Fibroblast of skin of right quadriceps (primary cell): ENCODE measurements around the gene CYREN.
"Not testable (repeated sequence)": the region's sequence is repeated elsewhere in the genome, so short reads cannot be mapped to it uniquely, and the experiment has no call there.

Experiments
- DNase-seq: peaks from one replicate; pipeline ENCODE4 v3.0.0-alpha.2; 2013

Gene CYREN

DNA sequence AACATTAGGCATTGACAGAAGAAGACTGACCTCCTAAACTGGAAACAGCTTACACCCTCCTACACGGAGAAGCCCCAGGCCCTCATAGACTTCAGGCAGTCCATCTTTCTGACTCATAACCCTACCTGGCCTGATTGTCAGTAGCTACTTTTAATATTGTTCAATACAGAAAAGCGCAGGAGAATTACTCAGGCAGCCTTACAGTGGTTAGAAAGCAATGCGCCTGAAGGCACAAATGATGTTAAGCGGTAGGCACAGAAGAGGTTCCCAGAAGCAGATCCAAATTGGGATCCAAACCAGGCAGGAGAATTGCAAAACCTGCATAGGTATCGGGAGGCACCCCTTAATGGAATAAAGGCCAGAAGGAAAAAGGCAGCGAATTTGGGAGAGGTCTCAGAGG is 5.4 kb upstream of the CYREN start:
- DNase-seq: no peak

DNA sequence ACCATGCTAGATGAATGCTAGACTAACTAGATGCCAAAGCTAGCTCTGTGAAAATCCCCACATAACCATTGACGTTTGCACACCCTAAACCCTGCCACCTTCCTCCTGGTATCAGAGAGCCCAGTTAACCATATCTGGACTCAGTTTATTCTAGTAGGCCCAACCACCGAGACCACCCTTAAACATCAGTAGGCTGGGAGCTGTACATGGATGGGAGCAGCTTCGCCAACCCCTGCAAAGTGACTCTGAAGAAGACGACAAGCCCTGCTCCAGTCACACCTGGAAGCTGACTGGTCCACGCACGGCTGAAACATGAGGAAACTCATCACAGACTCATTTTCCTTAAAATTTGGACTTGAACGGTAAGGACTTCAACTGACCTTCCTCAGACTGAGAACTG is 4.4 kb upstream of the CYREN start:
- no peak for DNase-seq

DNA sequence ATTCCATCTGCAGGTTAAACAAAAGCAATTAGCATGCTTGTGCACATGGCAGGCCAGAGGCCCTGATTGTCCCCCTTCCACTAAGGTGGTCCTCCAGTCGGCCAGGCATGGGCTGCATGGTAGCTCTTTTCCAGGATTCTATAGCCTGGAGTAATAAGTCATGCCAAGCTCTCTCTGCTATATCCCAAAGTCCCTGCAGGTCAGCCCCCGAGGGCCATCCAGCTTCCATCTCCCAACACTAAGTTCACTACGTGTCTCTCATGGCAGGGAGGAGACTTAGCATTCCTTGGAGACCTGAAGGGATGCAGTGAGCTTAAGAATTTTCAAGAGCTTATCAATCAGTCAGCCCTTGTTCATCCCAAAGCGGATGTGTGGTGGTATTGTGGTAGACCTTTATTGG is 3.4 kb upstream of the CYREN start:
- not testable (repeated sequence) for DNase-seq

DNA sequence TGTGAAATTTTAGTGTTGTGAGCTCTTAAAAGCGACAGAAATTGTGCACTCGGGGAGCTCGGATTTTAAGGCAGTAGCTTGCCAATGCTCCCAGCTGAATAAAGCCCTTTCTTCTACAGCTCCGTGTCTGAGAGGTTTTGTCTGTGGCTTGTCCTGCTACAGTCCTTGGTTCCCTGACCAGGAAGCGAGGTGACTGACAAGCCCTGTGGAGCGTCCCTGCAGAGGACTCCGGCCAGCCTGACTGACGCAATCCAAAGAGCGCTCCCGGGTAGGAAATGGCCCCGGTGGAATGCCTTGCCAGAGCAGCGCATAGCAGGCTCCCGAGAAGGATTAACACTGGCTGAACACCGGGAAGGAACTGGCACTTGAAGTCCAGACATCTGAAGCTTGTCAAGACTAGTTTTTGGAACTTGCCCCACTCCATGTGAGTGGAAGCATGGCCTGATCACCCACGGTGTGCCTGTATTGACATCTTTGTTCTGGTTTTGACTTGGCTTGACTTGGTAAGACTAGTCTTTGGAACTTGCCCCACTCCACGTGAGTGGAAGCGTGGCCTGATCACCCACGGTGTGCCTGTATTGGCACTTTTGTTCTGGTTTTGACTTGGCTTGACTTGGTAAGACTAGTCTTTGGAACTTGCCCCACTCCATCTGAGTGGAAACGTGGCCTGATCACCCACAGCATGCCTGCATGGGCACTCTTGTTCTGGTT is 1.2 kb upstream of the CYREN start:
- DNase-seq: not testable (repeated sequence)

- DNase-seq: not testable (repeated sequence)
These were observed 533 bp upstream of the CYREN start for GRCh38 chr7:135170998-135171481.

DNA sequence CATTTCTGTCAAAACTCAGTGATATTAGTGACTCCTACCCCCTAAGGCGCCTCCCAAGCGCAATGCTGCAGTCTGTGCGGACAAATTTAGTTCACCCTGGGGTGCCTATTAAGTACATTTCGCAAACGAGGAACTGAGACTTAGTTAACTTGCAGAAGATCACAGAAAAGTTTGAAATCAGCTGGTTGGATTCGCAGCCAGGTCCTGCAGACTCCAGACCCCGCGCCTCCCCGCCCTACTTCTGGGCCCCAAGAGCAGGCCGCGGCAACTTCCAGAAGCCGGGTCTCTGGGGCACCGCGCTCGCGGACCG is 588 bp downstream of the CYREN start:
- no peak for DNase-seq

GRCh38 chr7:135169141-135169963 is 1.2 kb downstream of the CYREN start:
- peak; percentile 31 for DNase-seq

- DNase-seq: no peak
These were observed 1.9 kb downstream of the CYREN start for GRCh38 chr7:135168489-135169140.

GRCh38 chr7:135168001-135168400 is 2.5 kb downstream of the CYREN start:
- no peak for DNase-seq

DNA sequence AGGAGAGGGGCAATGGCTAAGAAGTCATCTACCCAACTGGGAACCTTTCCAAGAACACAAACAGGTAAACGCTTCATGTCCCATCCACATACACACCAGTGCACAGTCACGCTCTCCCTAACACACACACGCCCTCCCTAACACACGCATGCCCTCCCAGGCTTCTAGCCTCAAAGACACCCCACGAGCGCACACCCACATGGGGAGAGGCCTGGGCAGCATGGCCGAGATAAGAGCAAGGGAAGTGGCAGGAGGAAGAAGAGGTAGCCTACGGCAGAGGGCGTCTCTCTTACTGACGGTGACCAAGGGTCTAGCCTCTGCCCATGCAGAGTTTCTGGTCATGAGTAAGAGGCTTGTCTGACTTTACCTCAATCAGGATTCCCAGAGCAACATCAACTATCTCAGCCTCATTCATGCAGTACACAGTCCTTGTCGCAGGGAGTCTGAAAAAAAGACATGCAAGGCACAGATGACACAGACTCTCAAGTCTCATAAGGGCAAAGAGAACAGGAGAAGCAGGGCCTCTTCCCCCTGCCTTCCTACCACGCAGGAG is 3.1 kb downstream of the CYREN start:
- no peak for DNase-seq

DNA sequence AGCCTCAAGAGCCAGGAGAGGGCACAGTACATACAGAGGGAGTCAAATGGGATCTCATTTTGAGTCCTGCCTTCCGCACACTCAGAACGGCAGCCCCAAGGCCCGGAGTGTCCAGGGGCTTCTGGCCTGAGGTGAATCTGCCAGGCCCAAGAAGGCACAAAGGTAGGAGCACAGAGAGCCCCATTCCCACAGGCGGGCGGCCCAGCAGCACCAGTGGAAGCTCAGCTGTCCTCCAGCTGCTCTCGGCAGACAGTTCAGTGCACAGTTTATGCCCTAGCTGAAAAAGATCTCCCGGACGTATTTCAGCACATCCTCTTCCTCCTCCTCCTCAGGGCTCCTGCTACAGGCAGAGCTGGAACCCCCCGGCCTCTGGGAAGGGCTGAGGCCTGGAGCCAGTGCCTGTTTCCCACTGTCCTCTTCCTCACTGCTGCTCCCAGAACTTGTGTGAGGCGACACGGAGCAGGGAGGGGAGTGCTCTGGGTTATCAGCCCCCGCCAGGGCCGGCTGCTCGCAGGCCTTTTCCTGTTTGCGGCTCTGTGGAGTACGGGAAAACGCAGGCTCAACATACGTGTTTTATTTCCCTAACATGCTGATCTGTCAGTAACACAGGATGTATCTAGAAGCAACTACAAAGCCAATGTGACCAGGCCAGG is 4.0 kb downstream of the CYREN start:
- no peak for DNase-seq

GRCh38 chr7:135165862-135166261 is 4.6 kb downstream of the CYREN start:
- DNase-seq: no peak

GRCh38 chr7:135164357-135165061 is 6.0 kb downstream of the CYREN start:
- DNase-seq: no peak

DNA sequence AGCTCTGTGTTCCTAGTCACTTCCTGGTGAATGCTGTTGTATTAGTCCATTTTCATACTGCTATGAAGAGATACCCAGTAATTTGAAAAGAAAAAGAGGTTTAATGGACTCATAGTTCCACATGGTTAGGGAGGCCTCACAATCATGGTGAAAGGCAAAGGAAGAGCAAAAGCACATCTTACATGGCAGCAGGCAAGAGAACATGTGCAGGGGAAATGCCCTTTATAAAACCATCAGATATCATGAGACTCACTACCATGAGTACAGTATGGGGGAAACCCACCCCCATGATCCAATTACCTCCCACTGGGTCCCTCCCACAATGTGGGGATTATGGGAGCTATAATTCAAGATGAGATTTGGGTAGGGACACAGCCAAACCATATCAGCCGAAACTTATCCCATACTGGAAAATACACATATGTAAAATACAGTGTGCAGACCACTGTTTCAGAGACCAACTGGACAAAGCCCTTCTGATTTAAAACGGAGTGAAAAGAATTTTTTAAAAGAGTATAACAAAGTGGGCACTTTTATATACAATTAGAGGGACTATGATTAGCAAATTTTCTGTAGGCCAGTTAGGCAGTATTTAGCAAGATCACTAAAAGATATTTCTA is 8.0 kb downstream of the CYREN start:
- no peak for DNase-seq

DNA sequence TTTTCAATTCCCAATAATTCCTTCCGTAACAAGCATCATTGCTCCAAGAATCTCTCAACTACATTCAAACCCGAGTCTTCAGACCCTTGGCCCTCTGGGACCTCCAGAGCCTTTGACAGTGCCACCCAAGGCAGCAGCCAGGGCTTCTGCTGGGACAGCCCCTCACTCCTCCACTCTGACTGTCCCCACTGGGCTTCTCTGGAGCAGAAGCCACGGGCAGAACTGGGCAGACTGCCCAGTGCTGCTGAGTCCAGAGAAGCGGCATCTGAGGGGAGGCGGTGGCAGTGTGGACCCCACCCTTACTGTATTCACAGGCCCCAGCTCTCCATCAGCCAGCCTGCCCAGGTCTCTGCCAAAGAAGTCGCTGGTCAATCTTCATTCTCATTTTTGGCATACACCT is 8.8 kb downstream of the CYREN start:
- no peak for DNase-seq

- no peak for DNase-seq
These were observed 9.5 kb downstream of the CYREN start for GRCh38 chr7:135160858-135161653.

DNA sequence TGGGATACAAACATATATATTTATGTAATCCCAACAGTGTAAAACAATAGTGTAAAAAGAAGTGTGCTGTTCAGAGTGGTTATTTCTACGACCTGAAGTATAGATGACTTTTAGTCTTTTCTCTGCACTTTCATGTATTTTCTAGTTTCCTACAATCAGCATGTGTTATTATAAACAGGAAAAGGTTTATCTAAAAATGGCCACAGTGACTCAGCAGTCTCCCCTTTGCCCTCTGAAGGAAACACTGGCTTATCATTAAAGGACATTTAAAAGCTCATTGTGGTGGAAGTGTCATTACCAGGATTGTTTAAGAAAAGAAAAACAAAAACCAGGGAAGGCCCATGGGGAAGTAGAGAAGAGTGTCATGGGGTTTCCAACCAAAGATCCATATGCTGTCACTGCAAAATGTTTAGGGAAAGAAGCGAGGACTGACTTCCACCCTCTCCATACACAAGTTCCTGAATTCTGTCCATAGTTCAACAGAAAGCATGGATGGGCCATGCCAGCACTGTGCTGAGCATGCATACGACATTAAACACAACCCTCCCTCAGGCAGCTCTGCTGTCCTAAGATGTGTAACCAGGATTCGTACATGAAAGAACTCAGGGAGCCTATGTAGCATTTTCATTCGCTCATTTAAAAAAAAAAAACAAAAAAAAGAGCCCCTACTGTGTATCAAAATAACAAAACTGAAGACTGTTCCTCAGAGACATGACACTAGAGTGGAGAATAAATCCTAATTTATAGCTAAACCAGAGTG is 10.2 kb downstream of the CYREN start:
- no peak for DNase-seq

DNA sequence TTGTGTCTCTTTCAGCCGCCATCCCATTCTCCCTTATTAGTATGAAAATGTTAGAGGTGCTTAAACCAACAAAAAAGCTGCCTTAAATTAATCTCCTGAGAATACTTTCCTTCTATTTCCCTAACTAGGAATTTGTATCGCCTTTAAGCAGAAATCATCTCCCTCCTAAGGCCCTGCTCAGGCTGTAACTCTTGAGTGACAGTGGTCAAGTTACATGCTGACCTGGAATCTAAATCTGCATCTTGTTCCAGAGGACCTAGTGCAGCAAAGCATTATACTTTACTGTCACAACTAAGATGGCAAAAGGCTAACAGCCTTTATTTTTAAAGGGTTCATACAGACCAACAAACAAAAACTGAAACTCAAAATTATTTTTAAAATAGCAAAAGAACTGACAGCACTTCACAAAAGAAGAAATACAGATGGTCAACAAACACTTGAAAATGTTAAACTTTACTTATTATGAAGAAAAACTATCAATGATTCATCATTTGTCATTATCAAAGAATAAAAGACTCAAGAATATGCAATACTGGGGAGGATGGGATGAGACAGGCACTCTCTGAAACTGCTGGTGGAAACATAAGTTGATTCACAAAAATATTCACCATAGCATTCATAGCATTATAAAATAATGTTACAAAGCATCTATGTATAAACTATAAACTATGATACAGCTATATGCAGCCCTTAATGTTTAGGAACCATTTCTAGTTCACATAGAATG is 11.0 kb downstream of the CYREN start:
- DNase-seq: no peak

DNA sequence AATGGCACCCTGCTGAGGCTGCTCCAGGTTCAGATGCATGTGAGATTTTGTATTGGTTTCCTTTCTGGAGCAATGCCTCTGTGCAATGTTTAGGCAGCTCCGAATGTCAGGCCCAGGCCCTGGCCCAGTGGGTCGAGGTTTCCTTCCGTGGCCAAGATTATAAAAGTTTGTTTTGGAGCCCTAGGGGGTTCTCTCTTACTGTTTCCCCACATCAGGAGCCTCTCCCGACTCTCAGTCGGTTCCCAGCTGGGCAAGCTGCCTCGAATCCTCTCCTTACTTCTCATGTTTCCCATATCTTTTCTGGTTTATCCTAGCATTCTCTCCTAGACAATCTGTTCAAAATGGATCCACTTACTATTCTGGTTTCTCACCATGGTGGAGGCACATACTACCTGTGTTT is 11.6 kb downstream of the CYREN start:
- DNase-seq: no peak
